KMS-11 (cell line): ENCODE results near the gene LBR.
A peak's percentile ranks its signal among the peaks of the same experiment; 100 is the strongest.

Experiments
- H2AFZ ChIP-seq: fragments of 200-600 bp; sonication (generic); 2 replicates; pipeline ENCODE4 v1.6.1; 2016; ENCODE audit warnings: antibody characterized with exemption, mixed run types, low read depth
- H3K27ac ChIP-seq: fragments of 200-600 bp; sonication (generic); 2 replicates; pipeline ENCODE4 v1.6.1; 2016; ENCODE audit warnings: mild to moderate bottlenecking, mixed run types
- H3K27me3 ChIP-seq: fragments of 200-600 bp; sonication (generic); 2 replicates; pipeline ENCODE4 v1.6.1; 2017; ENCODE audit warnings: mild to moderate bottlenecking, low read depth, mixed run types, moderate library complexity; ENCODE audit not compliant: insufficient read depth
- H3K36me3 ChIP-seq: fragments of 200-600 bp; sonication (generic); 2 replicates; pipeline ENCODE4 v1.6.1; 2017; ENCODE audit warnings: mild to moderate bottlenecking, mixed run types; ENCODE audit not compliant: insufficient read depth
- H3K4me1 ChIP-seq: fragments of 200-600 bp; sonication (generic); 2 replicates; pipeline ENCODE4 v1.6.1; 2016; ENCODE audit warnings: mild to moderate bottlenecking, low read depth, mixed run types; ENCODE audit not compliant: poor library complexity, severe bottlenecking
- H3K4me2 ChIP-seq: fragments of 200-600 bp; sonication (generic); 2 replicates; pipeline ENCODE4 v1.7.0; 2016; ENCODE audit warnings: mild to moderate bottlenecking, mixed run types
- H3K4me3 ChIP-seq: fragments of 200-600 bp; sonication (generic); IDR thresholded peaks from 2 replicates; pipeline ENCODE4 v1.6.1; 2017; ENCODE audit warnings: low read depth, low read length, mixed read lengths; ENCODE audit not compliant: insufficient read depth
- H3K79me2 ChIP-seq: fragments of 200-600 bp; sonication (generic); 2 replicates; pipeline ENCODE4 v1.6.1; 2016; ENCODE audit warnings: low read depth, mixed run types; ENCODE audit not compliant: insufficient read depth
- H3K9ac ChIP-seq: fragments of 200-600 bp; sonication (generic); 2 replicates; pipeline ENCODE4 v1.6.1; 2016; ENCODE audit warnings: mild to moderate bottlenecking, mixed run types
- H4K20me1 ChIP-seq: fragments of 200-600 bp; sonication (generic); 2 replicates; pipeline ENCODE4 v1.6.1; 2016; ENCODE audit warnings: mild to moderate bottlenecking, mixed run types; ENCODE audit not compliant: insufficient read depth
- CTCF ChIP-seq: fragments of 200-600 bp; sonication (generic); conservative IDR thresholded peaks from 2 replicates; pipeline ENCODE4 v1.6.1; 2017; ENCODE audit warnings: low read depth, mild to moderate bottlenecking, antibody characterized with exemption, low read length, moderate library complexity, mixed read lengths

The LBR gene

DNA sequence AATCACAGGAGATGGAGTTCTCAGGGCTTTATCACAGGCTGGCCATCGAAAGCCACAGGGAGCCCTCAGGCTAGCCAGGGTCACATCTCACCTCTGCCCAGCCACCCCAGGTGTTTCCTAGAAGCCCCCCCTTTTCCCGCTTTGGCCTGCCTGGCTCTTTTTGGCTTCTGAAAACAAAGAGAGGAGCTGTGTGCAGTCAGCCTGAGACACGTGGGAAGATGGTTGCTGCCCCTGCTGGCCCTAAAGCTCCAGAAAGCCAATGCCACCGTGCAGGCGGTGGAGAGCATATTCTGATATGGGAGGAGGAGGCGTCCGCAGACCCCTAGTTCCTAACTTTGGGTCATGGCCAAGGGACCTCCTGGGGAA is 18.7 kb upstream of the LBR start:
- no peaks in the 10 kb centered on the region for H3K36me3 ChIP-seq
- no peak overlapping the region for H3K4me2 ChIP-seq
- no peak for TF ChIP-seq CTCF
- H3K4me3 ChIP-seq: no peak overlapping the region
- H2AFZ ChIP-seq: no peak overlapping the region
- H3K4me1 ChIP-seq: peaks cover 18% of the 10 kb centered on the region
- no peak overlapping the region for H3K9ac ChIP-seq
- no peaks in the 10 kb centered on the region for H3K27me3 ChIP-seq
- H4K20me1 ChIP-seq: no peaks in the 10 kb centered on the region
- no peaks in the 10 kb centered on the region for H3K79me2 ChIP-seq
- H3K27ac ChIP-seq: no peak overlapping the region

GRCh38 chr1:225445639-225446594 is 18.1 kb upstream of the LBR start:
- H3K4me1 ChIP-seq: peaks cover 21% of the 10 kb centered on the region
- no peak overlapping the region for H3K4me2 ChIP-seq
- H3K4me3 ChIP-seq: no peak overlapping the region
- no peak overlapping the region for H2AFZ ChIP-seq
- no peaks in the 10 kb centered on the region for H3K36me3 ChIP-seq
- no peaks in the 10 kb centered on the region for H4K20me1 ChIP-seq
- TF ChIP-seq CTCF: no peak
- no peaks in the 10 kb centered on the region for H3K79me2 ChIP-seq
- H3K27ac ChIP-seq: no peak overlapping the region
- no peaks in the 10 kb centered on the region for H3K27me3 ChIP-seq
- H3K9ac ChIP-seq: no peak overlapping the region

GRCh38 chr1:225442123-225442505 is 14.3 kb upstream of the LBR start:
- Histone ChIP-seq H3K36me3 (no peaks in the 10 kb centered on the region), H4K20me1 (no peaks in the 10 kb centered on the region), H3K4me1 (peaks cover 21% of the 10 kb centered on the region), H3K4me2 (peak overlapping the region; percentile 36), H3K27me3 (no peaks in the 10 kb centered on the region), H2AFZ (peak overlapping the region; percentile 27; the same call in 1 of the 2 replicates), H3K4me3 (no peak overlapping the region), H3K79me2 (no peaks in the 10 kb centered on the region), H3K27ac (peak overlapping the region; percentile 26; the same call in 1 of the 2 replicates), H3K9ac (no peak overlapping the region; the same call in 1 of the 2 replicates)
- TF ChIP-seq CTCF: no peak

DNA sequence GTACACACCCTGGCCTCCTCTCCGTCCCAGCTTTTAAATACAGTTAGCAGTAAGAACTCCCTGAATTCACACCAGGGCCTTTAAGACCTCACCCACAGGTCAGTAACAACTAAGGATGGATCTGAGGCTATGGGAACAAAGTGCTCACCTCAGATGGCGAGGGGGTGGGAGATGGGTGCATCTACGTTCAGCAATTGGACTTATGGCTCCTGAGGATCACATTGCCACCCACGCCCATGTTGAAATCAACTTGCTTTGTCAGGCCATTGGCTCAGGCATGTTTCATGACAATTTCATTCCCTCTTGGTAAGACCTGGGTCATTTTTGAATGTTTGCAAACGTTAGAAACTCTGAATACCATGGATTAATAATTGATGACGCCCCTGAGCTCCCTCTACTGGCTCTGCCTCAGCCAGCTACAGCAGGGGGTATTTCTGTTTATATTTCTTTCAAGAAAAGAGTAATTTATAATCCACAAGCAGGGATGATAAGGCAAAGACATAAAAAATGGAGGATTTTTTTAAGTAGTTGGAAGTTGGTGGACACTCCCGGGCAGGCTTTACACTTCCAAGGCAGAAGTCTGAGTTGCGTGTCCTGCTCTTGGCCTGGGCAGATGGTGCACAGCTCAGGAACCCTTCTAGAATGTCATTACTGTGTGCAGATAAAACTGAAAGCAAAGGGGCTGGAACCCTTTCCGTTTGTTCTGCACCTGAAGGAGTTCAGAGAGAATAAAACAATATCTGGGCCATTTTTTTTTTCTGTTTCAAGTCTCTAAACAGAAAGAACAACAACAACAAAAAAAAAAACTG is 13.7 kb upstream of the LBR start:
- Histone ChIP-seq H4K20me1 (no peaks in the 10 kb centered on the region), H3K4me3 (no peak overlapping the region), H3K27ac (peak overlapping the region; percentile 26; the same call in 1 of the 2 replicates), H3K36me3 (no peaks in the 10 kb centered on the region), H2AFZ (peak overlapping the region; percentile 27), H3K4me1 (peaks cover 21% of the 10 kb centered on the region), H3K4me2 (peak overlapping the region; percentile 36), H3K27me3 (no peaks in the 10 kb centered on the region), H3K79me2 (no peaks in the 10 kb centered on the region), H3K9ac (no peak overlapping the region; the same call in 1 of the 2 replicates)
- peak; percentile 46; the same call in 1 of the 2 replicates for TF ChIP-seq CTCF
